ENCODE measurements around the gene IGF2BP3.
"Not testable (repeated sequence)": the region's sequence is repeated elsewhere in the genome, so short reads cannot be mapped to it uniquely, and the experiment has no call there.

IGF2BP3 gene

GRCh38 chr7:23422384-23422783 lies 47.9 kb downstream of the IGF2BP3 start:
- no peak for DNase-seq

GRCh38 chr7:23419845-23420244 lies 50.4 kb downstream of the IGF2BP3 start:
- no peak for DNase-seq

DNA sequence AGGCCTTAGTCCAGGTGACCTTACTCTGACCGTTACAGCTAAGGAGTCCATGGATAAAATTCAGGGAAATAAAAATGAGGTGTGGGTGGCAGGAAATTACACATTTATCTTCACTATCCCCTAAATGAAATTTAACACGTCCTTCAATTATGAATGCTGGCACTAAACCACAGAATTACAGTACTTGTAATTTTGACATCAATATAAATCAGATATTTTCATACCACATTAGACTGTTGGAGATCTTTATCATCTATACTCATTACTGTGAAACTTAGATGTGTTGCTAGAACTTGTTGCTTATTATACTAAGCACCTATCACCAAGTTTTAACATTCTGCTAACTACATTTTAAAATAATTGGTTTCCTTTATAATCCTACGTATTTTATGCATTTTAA lies 51.1 kb downstream of the IGF2BP3 start:
- DNase-seq: no peak

GRCh38 chr7:23418046-23418445 lies 52.2 kb downstream of the IGF2BP3 start:
- DNase-seq: no peak

DNA sequence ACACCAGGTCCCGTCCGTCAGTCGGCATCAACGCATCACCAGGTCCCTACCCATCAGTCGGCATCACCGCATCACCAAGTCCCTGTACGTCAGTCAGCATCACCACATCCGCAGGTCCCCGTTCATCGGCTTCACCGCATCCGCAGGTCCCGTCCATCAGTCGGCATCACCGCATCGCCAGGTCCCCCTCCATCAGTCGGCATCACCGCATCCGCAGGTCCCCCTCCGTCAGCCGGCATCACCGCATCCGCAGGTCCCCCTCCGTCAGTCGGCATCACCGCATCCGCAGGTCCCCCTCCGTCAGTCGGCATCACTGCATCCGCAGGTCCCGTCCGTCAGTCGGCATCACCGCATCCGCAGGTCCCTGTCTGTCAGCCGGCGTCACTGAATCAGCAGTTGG lies 55.1 kb downstream of the IGF2BP3 start:
- DNase-seq: no peak

DNA sequence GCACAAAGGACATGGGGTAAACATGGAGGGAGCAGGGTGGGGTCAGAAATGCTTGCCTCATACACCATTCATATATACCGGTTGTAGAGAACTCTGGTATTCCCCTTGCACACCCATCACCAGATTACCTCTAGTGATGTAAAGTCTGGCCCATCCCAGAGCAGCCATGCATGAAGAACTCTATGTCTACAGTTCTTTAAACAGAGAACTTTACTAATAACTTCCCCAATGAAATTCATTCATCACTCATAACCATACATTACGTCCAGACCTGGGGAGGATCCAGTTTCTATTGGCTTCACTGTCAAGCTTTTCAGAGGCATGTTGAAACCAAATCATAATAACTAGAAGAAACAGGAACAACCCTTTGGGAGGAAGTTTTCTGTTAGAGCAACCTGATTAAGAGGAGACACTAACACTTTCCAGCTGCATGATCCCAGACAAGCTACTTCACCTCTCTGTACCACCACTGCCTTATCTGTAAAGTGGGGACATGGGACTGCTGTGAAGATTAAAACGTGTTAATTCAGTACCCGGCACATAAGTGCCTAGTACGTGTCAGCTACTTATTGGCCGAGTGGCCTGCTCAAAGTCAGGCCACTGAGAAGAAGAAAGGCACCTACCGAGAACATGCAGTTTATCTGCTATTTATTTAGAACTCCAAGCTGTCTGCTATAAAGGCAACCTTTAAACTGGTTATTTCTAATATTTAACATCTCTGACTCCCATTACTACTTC lies 59.7 kb downstream of the IGF2BP3 start:
- DNase-seq: no peak

GRCh38 chr7:23406564-23406963 lies 63.7 kb downstream of the IGF2BP3 start:
- DNase-seq: not testable (repeated sequence)

DNA sequence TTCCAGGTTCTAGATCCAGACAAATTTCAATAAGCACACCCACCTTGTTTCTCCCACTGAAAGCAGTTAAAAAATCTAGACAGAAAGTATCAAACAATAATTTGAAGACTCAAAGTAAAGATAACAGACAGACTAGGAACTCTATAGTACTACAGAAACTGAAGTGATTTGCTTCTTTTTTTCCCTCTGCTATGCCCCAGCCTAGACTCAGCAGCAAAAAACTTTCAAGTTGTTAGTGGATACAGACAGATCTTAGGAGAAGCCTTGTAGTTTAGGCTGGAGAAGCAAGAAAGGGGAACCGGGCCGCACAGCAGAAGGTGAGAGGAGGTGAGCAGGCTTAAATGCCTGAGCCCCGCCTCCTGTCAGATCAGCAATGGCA lies 65.1 kb downstream of the IGF2BP3 start:
- DNase-seq: no peak

DNA sequence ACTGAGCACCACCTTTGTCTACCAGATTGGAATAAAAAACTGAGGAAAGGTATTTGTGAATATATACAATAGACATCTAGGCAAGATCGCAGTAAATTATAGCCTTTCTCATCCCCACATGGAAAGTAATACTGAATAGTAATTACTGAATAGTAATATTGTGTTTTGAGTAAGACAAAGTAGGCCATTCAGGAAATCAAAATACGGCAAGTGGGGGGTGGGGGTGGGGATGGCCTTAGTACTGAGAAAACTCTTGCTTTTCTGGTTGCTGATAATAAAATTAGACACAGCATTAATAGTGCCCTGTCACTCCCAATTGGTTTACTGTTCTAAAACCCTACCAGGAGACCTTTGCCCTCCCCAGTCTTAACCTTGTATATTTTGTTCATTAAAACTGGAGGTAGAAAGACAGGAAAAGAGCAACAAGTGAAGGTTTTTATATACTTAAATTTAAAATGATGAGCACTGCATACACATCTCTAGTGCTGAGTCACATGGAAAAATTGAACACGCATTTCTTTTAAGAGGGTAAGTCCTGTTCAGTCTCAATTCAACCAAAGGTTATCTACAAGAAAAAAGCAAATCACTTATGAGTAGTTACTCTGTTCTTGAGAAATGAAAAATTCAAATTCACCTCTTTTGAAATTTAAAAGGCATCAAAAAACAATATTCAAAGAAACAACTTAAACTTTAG lies 65.6 kb downstream of the IGF2BP3 start:
- no peak for DNase-seq

DNA sequence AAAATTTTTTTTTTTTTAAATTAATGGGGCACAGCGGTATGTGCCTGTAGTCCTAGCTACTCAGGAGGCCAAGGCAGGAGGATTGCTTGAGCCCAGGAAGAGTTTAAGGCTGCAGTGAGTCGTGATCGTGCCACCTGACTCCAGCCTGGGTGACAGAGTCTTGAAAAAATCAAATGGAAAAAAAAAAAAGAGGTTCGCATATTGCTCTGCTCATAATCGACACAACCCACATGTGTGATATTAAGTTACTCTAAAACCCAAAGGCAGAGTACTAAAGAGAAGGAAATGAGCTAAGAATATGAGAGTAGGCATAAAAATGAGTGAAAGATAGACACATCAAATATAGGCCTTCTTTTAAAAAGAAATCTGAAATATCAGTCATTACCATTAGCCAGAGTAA lies 66.3 kb downstream of the IGF2BP3 start:
- DNase-seq: no peak

DNA sequence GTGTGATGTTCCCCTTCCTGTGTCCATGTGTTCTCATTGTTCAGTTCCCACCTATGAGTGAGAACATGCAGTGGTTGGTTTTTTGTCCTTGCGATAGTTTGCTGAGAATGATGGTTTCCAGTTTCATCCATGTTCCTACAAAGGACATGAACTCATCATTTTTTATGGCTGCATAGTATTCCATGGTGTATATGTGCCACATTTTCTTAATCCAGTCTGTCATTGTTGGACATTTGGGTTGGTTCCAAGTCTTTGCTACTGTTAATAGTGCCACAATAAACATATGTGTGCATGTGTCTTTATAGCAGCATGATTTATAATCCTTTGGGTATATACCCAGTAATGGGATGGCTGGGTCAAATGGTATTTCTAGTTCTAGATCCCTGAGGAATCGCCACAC lies 72.2 kb downstream of the IGF2BP3 start:
- DNase-seq: not testable (repeated sequence)

- DNase-seq: no peak
Observed at GRCh38 chr7:23397241-23397640, 73.0 kb downstream of the IGF2BP3 start.

GRCh38 chr7:23396222-23397015 lies 73.9 kb downstream of the IGF2BP3 start:
- DNase-seq: no peak

- DNase-seq: peak in 1 of 2 experiments; percentile 42
Observed at GRCh38 chr7:23394488-23395171, 75.7 kb downstream of the IGF2BP3 start.

- no peak for DNase-seq
Observed at GRCh38 chr7:23393636-23394035, 76.7 kb downstream of the IGF2BP3 start.

GRCh38 chr7:23389701-23390100 lies 80.6 kb downstream of the IGF2BP3 start:
- no peak for DNase-seq

DNA sequence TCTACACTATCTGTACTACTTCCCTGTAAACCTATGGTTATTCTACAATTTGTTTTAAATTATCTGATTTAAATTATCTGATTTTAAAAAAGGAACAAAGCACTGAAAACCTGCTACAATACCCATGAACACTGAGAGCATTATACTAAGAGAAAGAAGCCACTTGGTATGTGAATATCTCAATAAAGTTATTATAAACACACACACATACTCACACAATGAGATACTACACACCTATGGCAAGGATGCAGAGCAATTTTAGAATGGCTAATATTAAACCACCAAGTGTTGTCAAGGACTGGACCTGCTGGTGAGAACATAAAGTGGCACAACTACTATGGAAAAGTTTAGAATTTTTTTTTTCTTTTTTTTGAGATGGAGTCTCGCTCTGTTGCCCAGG lies 82.7 kb downstream of the IGF2BP3 start:
- no peak for DNase-seq

- DNase-seq: no peak
Observed at GRCh38 chr7:23385140-23385539, 85.2 kb downstream of the IGF2BP3 start.

- no peak for DNase-seq
Observed at GRCh38 chr7:23383225-23383624, 87.1 kb downstream of the IGF2BP3 start.

GRCh38 chr7:23380961-23381360 lies 89.3 kb downstream of the IGF2BP3 start:
- DNase-seq: no peak

DNA sequence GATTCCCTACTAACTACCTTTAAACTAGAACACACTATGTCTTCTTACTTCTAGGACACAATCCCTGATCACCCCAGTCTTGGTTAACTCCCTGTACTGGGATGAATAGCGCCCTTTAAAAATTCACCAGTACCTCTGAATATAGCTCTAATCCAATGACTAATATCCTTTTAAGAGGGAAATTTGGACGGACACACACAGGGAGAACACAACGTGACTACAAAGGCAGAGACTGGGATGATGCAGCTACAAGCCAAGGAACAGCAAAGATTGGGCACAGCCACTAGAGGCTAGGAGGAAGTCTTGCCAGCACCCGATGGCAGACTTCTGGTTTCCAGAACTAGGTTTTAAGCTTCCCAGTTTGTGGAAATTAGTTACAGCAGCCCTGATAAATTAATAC lies 89.7 kb downstream of the IGF2BP3 start:
- no peak for DNase-seq

DNA sequence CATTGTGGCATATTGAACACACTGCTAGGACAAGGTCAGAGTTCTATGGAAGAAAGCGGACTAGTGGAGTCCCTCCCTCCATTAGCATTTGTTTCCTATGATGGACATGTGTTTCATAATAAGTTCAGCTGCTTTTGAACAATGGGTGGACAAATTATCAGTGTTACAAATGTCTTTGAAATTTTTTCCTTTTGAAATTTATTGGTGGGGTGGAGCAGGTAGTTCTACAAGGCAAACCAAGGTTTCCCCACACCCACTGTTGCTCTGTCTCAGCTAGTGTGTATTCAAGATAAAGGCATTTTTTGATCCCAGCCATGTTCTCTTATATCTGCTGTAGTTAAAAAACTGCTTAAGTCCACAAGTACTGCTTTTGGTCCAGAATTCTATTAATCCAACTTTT lies 91.3 kb downstream of the IGF2BP3 start:
- DNase-seq: no peak

GRCh38 chr7:23377134-23377533 lies 93.2 kb downstream of the IGF2BP3 start:
- DNase-seq: no peak

Measured in NCI-H446 (cell line).